ENCODE measurements around the gene TMEM109.

The TMEM109 gene

DNA sequence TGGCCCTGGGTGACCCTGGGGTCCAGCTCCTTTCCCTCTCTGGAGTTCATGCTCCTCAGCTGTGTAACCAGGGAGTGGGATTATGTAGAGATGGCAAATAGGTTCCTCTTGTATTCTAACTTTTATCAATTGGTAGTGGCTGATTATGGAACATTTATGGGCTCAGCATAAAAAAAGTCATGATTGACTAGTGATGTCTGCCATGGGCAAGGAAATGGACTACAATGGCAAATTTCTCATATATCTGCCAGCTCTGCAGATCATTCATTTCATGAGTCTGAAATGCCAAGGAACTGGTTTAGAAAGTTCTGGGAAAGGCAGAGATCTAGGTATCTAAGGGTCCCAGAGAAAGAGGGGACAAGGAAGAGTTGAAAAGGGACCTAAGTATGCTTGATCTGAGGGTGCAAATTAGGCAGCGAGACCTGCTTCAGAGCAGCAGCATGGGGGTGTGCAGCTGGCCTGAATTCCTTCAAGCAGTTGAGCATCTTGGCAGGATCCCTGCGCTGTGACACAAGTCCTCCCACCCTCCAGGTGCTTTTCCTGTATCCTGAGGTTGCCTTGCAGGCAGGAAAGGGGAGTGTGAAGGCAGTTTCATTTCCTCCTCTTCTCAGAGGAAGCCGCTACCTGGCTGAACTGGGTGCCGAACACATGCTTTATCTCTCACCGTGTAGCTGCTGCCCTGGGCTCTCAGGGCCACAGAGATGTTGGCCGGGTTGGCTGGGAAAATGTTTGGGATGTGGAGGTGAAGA lies 27.6 kb downstream of the TMEM109 start:
- DNase-seq (ENCODE audit: low read depth in 2 of 2) = no peak

GRCh38 chr11:60942219-60942618 lies 28.3 kb downstream of the TMEM109 start:
- no peak for DNase-seq (ENCODE audit: low read depth in 2 of 2)

DNA sequence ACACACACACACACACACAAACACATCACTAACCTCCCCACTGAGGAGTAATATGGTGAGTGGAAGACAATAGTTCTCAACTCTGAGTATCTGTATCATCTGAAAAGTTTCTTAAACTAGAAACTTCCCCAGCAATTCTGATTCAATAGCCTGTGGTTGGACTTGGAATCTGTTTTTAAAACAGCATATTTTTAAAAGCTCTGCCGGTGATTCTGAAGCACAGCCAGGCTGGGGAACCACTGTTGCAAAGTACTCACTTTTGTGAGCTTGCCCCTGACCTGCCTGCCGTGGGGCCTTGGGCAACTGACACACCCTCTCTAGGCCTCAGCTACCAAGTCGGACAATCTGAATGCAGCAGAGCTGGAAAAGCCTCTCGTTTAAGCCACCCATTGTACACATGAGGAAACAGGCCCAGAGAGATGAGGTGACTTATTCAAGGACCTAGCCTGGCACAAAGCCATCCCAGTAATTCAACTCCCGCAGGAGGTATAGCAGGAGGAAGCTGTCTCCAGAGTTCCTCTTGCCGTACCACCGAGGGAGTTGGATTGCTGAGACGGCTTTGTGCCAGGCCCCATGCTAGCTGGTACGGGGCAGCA lies 29.1 kb downstream of the TMEM109 start:
- no peak for DNase-seq (ENCODE audit: low read depth in 2 of 2)

DNA sequence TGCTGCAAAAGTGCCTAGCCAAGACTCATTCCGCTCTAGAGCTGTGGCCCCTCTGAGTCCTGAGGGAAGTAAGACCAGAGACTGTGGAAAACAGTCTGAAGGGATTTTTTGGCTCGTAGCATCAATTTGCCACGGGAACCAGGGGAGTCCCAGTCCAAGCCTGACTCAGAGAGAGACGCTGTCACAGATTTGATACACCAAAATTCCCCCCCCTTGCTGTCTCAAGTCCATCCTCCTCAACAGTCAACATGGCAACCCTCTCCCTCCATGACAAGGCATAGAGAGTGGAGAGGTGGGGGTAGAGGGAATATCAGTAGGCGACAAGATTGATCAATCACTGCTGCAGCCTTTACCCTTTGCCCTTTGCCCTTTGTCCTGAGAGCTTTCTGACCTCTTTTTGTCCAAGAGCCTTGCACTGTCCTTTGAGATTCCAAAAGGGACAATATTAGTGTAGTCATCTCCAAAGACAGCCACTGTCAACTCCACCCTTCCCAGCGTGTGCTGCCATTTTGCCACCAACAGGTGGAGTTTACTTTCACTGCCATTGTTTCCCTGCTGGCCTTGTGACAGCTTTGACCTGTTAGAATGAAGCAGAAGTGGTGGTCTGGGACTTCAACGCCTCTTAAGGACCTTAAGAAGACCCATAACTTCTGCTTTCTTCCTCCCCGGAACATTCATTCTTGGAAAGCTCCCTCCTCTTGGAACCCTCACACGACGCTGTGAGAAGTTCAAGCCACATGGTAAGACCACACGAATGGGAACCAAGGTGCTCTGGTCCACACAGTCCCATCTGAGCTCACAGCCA lies 30.7 kb downstream of the TMEM109 start:
- no peak for DNase-seq (ENCODE audit: low read depth in 2 of 2)

DNA sequence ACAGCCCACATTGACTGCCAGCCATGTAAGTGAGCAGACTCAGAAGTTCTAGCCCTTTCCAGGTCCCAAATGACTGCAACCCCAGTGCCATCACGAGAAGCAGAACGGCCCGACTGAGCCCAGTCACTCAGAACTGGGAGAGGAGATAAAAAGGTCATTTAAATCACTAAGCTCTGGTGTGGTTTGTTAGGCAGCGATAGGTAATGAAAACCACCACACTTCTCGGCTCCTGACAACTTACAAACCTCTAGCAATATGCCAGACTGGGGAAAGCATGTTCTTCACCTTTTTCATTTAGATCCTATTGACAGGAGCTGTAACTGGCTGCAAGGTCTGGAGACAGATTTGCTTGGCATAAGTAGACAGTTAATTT lies 31.3 kb downstream of the TMEM109 start:
- no peak for DNase-seq (ENCODE audit: low read depth in 2 of 2)

DNA sequence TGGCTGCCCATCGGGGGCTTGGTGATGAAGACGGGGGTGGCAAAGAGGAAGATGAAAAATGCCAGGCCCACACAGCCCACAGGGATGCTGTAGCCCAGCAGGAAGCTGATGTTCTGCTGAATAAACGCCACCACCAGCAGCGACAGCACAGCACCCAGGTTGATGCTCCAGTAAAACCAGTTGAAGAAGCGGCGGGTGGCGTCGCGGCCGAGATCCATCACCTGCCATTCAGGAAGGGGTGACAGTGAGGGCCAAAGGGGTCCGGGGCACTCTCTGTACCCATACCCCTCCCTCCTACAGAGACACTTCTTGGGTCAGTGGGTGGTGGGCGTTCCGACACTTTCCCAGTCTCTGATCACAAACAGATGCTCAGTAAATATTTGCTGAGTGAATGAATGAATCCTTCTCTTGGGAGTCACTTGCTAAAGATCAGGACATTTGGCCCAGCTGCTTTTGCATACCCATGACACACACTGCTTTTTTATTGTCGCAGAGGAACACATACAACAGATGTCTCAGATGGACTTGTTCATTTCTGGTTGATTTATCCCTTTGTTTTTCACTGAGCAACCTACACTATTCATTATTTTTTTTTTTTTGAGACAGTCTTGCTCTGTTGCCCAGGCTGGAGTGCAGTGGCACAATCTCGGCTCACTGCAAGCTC lies 32.8 kb downstream of the TMEM109 start:
- no peak for DNase-seq (ENCODE audit: low read depth in 2 of 2)

- no peak for DNase-seq (ENCODE audit: low read depth in 2 of 2)
These were observed 33.7 kb downstream of the TMEM109 start for GRCh38 chr11:60947700-60948099.

DNA sequence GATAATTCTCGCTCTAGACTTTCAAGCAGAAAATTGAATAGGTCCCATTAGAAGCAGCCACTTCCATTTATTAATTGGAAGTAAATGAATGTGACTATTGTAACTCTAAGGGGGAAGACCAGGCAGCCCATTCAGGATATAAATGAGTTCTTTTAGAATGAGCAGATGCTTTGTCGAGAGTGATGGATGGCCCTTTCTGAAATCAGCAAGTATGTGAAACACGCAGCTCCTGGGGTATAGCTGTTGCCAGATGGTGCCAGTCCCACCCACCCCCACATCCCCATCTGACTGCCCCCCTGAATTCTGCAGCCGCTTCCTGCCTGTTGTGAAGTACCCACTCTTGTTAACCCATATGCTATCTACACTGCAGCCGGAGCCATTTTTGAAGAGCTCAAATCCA lies 34.3 kb downstream of the TMEM109 start:
- no peak for DNase-seq (ENCODE audit: low read depth in 2 of 2)

GRCh38 chr11:60950024-60950423 lies 36.1 kb downstream of the TMEM109 start:
- DNase-seq (ENCODE audit: low read depth in 2 of 2) = no peak

DNA sequence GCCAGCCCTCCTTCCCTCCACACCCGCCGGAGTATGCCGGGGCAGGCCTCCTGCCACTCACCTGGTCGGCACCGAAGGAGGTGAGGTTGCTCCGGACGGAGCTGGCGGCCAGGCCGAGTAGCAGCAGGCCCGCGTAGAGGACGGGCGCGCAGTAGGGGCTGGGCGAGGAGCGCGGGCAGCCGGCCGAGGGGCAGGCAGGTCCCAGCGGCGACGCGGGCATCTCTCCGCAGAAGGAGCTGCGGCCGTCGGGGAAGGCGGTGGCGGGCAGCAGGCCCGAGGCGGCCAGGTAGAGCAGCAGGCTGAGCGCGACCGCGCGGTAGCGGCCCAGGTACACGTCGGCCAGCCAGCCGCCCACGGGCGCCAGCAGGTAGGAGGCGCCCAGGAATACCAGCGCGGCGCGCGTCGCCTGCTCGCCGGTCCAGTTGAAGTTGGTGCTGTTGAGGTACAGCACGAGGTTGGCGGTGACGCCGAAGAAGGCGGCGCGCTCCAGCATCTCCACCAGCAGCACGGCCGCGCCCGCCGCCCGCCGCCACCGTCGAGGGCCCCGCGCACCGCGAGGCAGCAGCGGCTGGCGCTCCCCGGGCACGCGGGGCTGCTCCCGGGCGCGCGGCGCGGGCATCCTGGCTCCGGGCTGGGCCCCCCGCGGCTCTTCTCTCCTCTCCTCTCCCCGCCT lies 37.1 kb downstream of the TMEM109 start:
- no peak for DNase-seq (ENCODE audit: low read depth in 2 of 2)

- DNase-seq (ENCODE audit: low read depth in 2 of 2) = no peak
These were observed 37.6 kb downstream of the TMEM109 start for GRCh38 chr11:60951606-60951903.

- no peak for DNase-seq (ENCODE audit: low read depth in 2 of 2)
These were observed 38.2 kb downstream of the TMEM109 start, which contains the start of gene SLC15A3 for GRCh38 chr11:60951904-60952741. Gene SLC15A3, minus strand, starts transcription at chr11:60952176. Its CDS starts 625 bp downstream, at chr11:60951551.

GRCh38 chr11:60952742-60953170 lies 38.8 kb downstream of the TMEM109 start:
- no peak for DNase-seq (ENCODE audit: low read depth in 2 of 2)

- DNase-seq (ENCODE audit: low read depth in 2 of 2) = no peak
These were observed 39.8 kb downstream of the TMEM109 start for GRCh38 chr11:60953781-60954180.

DNA sequence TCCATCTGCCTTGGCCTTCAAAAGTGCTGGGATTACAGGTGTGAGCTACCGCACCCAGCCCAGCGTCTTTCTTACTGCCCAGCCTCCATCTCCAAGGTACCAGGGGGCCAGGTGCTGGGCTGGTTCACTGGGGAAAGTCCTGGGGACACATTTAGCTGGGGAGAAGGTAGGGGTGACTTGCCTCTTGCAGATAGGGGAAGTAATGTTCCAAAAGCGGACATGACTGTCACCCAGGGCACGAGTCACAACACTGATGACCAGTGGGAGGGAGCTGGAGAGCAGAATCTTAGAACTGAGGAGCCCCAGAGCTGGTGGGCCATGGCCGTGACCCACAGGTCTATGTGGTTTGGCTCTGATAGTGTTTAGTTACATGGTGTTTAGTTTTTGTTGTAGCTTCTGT lies 40.5 kb downstream of the TMEM109 start:
- DNase-seq (ENCODE audit: low read depth in 2 of 2) = no peak

DNA sequence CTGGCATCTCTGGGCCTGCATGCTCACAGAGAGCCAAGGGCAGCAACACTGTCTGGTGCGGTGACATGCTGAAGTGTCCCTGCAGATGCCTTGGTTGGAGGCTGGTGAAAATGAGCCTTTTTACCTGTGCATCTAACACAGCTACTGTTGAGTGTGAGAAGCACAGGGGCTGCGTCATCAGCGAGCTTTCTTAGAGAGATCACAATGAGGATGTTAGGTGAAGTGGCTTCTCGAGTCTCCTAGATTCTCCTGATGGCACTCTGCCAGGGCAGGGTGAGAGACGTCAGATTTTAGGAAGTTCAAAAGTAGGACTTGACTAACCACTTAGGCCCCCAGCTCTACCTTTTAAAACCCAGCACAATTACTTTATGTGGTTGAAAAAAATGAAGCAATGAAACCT lies 41.6 kb downstream of the TMEM109 start:
- DNase-seq (ENCODE audit: low read depth in 2 of 2) = no peak

GRCh38 chr11:60957188-60957587 lies 43.2 kb downstream of the TMEM109 start:
- no peak for DNase-seq (ENCODE audit: low read depth in 2 of 2)

- DNase-seq (ENCODE audit: low read depth in 2 of 2) = no peak
These were observed 45.5 kb downstream of the TMEM109 start for GRCh38 chr11:60959431-60959830.

DNA sequence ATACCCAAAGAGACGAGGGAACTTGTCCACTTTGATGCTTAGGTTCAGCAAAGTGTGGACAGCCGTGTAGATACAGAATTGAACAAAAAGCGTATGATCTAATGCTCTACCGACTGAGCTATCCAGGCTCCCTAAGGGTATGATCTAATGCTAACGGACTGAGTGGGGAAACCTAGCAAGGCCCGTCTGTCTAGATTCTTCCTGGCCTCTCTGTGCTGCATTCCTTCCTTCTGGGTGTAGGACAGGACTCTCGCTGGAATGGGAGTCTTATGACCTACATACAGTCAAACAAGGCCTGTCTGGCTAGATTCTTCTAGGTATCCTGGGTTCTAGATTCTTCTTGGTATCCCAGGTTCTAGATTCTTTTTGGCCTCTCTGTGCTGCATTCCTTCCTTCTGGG lies 46.4 kb downstream of the TMEM109 start:
- DNase-seq (ENCODE audit: low read depth in 2 of 2) = no peak

DNA sequence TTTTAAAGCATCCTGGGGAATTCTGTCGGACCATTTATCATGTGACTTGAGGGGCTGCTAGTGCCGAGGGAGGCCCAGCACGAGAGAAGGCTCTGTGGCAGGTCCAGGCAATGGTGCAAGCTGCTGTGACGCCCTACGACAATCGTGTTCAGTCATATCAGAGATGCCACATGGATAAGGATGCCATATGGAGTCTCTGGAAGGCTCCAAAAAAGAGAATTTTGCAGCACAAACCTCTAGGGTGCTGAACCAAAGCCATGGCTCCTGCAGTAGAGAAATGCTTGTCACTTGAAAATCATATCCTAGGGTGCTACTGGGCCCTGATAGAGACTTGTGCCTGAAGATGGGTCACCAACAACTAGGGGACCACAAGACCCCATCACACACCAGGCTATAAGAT lies 50.8 kb downstream of the TMEM109 start:
- DNase-seq (ENCODE audit: low read depth in 2 of 2) = no peak

DNA sequence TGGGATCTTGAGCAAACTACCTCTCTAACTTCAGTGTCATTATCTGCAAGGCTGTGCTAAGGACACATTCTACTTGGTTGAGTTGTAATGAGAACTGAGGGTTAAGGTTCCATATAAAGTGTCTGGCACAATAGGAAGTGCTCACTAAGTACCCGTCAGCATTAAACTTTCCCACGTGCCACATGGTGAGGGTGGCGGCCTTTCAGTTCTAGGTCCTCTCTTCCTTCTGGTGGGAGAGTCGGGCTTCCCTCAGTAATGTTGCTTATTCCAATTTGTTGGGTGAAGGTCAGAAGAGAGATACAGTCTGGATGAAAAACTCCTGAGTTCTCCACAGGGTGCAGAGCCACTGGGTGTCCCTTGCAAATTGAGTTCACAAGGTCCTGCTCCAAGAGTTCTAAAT lies 52.9 kb downstream of the TMEM109 start:
- no peak for DNase-seq (ENCODE audit: low read depth in 2 of 2)

Data from stimulated activated CD8-positive, alpha-beta memory T cell treated with anti-CD3 and anti-CD28 coated beads, Interleukin-7, amount 100 ng/mL, for 4 hours (primary cell).